Lung (tissue), 12 donors: ENCODE measurements around the gene SRI. TPM values are rescaled to one million over a fixed set of nuclear protein-coding genes. Genes with fewer than 3 reads are reported as not detected.

Experiments
- ATAC-seq: fragments of 200-7000 bp; cut with Tn5 transposase; one replicate; pipeline ENCODE4 v1.9.1; 2020; ENCODE audit warnings: moderate number of reproducible peaks; ENCODE audit not compliant: insufficient read depth, low FRiP score
- DNase-seq, 3 donors: peaks; one replicate each; pipeline ENCODE4 v3.0.0-alpha.2; 2013 to 2017
- H3K27ac ChIP-seq, 2 donors: one replicate each; pipeline ENCODE4 v1.5.1; 2013; ENCODE audit warnings: mild to moderate bottlenecking in 2 of 2, moderate library complexity in 2 of 2, control low read depth in 1 of 2, inconsistent platforms in 1 of 2, low read depth in 1 of 2, low read length in 1 of 2
- H3K27me3 ChIP-seq, 3 donors: one replicate each; pipeline ENCODE4 v1.5.1; 2013; ENCODE audit warnings: low read length in 2 of 3; ENCODE audit not compliant: control insufficient read depth in 3 of 3, insufficient read depth in 3 of 3
- H3K36me3 ChIP-seq, 4 donors: one replicate each; pipeline ENCODE4 v1.5.1; 2013; ENCODE audit warnings: low read length in 4 of 4, mild to moderate bottlenecking in 1 of 4, moderate library complexity in 1 of 4; ENCODE audit not compliant: control insufficient read depth in 4 of 4, insufficient read depth in 4 of 4
- H3K4me1 ChIP-seq, 5 donors: one replicate each; pipeline ENCODE4 v1.5.1; 2013; ENCODE audit warnings: low read length in 5 of 5, mild to moderate bottlenecking in 2 of 5, moderate library complexity in 1 of 5; ENCODE audit not compliant: control insufficient read depth in 5 of 5, insufficient read depth in 5 of 5
- H3K4me3 ChIP-seq: one replicate; pipeline ENCODE4 v1.5.1; 2013; ENCODE audit warnings: mild to moderate bottlenecking, control low read depth, moderate library complexity
- H3K9ac ChIP-seq, 2 donors: one replicate each; pipeline ENCODE4 v1.5.1; 2013; ENCODE audit warnings: low read length in 2 of 2, control low read depth in 1 of 2; ENCODE audit not compliant: insufficient read depth in 1 of 2
- H3K9me3 ChIP-seq, 4 donors: one replicate each; pipeline ENCODE4 v1.5.1; 2013; ENCODE audit warnings: low read length in 3 of 4, mild to moderate bottlenecking in 1 of 4, moderate library complexity in 1 of 4; ENCODE audit not compliant: control insufficient read depth in 4 of 4, insufficient read depth in 3 of 4
- whole genome bisulfite sequencing, 2 donors: extraction: QIAGEN DNeasy Blood & Tissue Kit; methylation state at CpG; one replicate each; pipeline ENCODE4 v1.1.7; 2013; 5-methylcytosine and 5-hydroxymethylcytosine counted together
- polyA plus RNA-seq, 2 donors: library from polyadenylated mRNA; stranded (reverse); fragments of 200-250 nt; gene quantifications; one replicate each; pipeline ENCODE4 v1.2.1, GENCODE V29; 2013
- total RNA-seq, 2 donors: library from RNA; depleted of rRNA in 1 of 2; stranded (reverse); fragments of >200 nt in 1 of 2; gene quantifications; one replicate each; pipeline ENCODE4 v1.2.1, GENCODE V29; 2014 to 2021
- TF ChIP-seq, protein P1 (sequence below): IDR thresholded peaks from 2 replicates; pipeline ENCODE4 v1.5.1; 2012; ENCODE audit warnings: mild to moderate bottlenecking; ENCODE audit errors: control extremely low read depth, extremely low read depth
- donor health status: control.
- donor health status: control.
- donor health status: Bipolar disorder and iron deficiency.
- donor health status: healthy.
- donor health status: DM: yes; HTN: yes; CAD: no.

The SRI gene
- total and polyA plus RNA-seq, 4 donors, result 58.2 to 134 (median 108) TPM

DNA sequence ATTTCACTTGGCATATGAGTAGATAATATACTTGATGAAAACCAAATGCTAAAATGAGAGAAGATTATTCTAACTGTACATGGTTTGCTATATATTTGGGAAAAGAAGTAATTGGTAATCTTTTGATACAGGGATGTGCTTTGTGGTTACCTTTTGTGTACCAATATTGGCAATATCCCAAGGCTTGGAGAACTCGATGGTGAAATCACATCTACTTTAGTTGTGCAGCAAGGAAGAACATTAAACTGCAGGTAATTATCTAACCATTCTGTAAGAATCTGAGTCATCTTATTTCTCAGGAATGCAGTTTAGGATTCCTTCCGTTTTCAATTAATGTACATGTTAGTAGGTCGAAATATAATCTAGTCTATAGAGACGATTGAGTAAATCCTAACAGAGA is 64.1 kb downstream of the SRI start:
- Histone ChIP-seq H3K27me3 (no peaks in the 10 kb centered on the region), H3K4me3 (no peak overlapping the region), H3K9me3 (peaks cover 0 to 2% (median 0%) of the 10 kb centered on the region in 4 donors), H3K36me3 (peaks cover 0 to 4% (median 0%) of the 10 kb centered on the region in 4 donors), H3K27ac (no peak overlapping the region), H3K4me1 (no peaks in the 10 kb centered on the region), H3K9ac (no peak overlapping the region)
- TF ChIP-seq, protein P1, sequence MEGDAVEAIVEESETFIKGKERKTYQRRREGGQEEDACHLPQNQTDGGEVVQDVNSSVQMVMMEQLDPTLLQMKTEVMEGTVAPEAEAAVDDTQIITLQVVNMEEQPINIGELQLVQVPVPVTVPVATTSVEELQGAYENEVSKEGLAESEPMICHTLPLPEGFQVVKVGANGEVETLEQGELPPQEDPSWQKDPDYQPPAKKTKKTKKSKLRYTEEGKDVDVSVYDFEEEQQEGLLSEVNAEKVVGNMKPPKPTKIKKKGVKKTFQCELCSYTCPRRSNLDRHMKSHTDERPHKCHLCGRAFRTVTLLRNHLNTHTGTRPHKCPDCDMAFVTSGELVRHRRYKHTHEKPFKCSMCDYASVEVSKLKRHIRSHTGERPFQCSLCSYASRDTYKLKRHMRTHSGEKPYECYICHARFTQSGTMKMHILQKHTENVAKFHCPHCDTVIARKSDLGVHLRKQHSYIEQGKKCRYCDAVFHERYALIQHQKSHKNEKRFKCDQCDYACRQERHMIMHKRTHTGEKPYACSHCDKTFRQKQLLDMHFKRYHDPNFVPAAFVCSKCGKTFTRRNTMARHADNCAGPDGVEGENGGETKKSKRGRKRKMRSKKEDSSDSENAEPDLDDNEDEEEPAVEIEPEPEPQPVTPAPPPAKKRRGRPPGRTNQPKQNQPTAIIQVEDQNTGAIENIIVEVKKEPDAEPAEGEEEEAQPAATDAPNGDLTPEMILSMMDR, result no peak
- DNase-seq (no peak), ATAC-seq (no peak)
- 92 to 96% methylated on average over 4 of the region's 4 CpGs for WGBS, 2 donors

Other genes starting within 250 kb of the SRI start
- gene STEAP4, start 86.9 kb upstream of the SRI start, total RNA-seq, result 100 to 1,000 TPM in 1 of 2 donors, 10 to 100 TPM in 1; 71.9 to 108 TPM
- 10 to 100 TPM; 17.1 to 45.8 TPM for gene STEAP4, start 86.9 kb upstream of the SRI start, polyA plus RNA-seq